Lower leg skin (tissue), 3 donors: ENCODE results near the gene RPTN.

Experiments
- POLR2A ChIP-seq, 2 donors: fragments of 450-650 bp; IDR thresholded peaks; one replicate each; pipeline ENCODE4 v1.6.1; 2016 to 2017; ENCODE audit warnings: antibody characterized with exemption in 2 of 2, mild to moderate bottlenecking in 1 of 2, moderate library complexity in 1 of 2
- TF ChIP-seq, protein P1 (sequence below), 3 donors: fragments of 450-650 bp; IDR thresholded peaks; one replicate each; pipeline ENCODE4 v1.5.1; 2016; ENCODE audit warnings: antibody characterized with exemption in 3 of 3, mild to moderate bottlenecking in 3 of 3, moderate library complexity in 2 of 3

DNA sequence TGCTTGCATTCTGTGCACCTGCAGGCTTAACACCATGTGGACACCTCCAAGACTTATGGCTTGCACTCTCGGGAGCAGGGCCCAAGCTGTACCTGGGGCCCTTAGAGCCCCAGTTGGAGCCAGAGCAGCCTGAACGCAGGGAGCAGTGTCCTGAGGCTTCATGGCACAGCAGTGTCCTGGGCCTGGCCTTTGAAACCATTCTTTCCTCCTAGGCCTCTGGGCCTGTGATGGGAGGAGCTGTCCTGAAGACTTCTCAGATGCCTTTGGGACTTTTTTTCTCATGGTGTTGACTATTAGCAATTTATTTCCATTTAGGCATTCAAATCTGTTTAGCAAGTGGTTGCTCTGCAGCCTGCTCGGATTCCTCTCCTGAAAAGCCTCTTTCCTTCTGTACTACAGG is 11.0 kb downstream of the RPTN start:
- TF ChIP-seq, protein P1, sequence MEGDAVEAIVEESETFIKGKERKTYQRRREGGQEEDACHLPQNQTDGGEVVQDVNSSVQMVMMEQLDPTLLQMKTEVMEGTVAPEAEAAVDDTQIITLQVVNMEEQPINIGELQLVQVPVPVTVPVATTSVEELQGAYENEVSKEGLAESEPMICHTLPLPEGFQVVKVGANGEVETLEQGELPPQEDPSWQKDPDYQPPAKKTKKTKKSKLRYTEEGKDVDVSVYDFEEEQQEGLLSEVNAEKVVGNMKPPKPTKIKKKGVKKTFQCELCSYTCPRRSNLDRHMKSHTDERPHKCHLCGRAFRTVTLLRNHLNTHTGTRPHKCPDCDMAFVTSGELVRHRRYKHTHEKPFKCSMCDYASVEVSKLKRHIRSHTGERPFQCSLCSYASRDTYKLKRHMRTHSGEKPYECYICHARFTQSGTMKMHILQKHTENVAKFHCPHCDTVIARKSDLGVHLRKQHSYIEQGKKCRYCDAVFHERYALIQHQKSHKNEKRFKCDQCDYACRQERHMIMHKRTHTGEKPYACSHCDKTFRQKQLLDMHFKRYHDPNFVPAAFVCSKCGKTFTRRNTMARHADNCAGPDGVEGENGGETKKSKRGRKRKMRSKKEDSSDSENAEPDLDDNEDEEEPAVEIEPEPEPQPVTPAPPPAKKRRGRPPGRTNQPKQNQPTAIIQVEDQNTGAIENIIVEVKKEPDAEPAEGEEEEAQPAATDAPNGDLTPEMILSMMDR (IDR thresholded peaks at IDR 0.05): no peak
- no peak for TF ChIP-seq POLR2A (IDR thresholded peaks at IDR 0.05)
